ENCODE results near the gene TNKS1BP1. TPM values are rescaled to one million over a fixed set of nuclear protein-coding genes. Genes with fewer than 3 reads are reported as not detected.
"Not testable (repeated sequence)": the region's sequence is repeated elsewhere in the genome, so short reads cannot be mapped to it uniquely, and the experiment has no call there.

The TNKS1BP1 gene
- total and polyA plus RNA-seq, 4 experiments from 2014 or later = 0.52 to 23.7 (median 10.9) TPM

DNA sequence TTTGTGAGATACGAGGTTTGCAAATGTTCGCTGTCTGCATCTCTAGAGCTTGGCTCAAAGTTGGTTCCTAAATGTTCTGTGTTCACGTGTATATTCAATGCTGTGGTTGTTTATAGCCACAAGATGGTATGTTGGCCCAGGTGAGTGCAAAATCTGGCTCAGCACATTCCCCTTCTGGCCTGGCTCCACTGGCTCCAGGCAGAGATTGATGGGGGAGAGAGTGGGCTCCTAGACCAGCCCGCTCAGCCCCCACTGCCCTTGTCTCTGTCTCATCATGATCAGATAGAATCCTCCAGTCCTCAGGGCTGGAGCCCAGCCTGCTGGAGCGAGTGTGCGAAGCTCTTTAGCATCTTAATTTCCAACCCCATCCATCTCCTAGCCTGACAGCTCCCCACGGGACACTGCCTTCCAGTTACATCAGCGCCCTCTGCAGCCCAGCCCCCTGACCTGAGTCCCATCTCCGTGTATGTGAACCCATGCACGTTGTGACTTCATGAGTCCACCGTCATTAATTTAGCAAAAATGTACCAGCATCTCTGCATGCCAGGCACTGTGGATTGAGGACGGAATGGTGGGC is 15.4 kb upstream of the TNKS1BP1 start:
- H3K36me3 Mint-ChIP-seq = peaks cover 0 to 4% of the 10 kb centered on the region in 2 donors

DNA sequence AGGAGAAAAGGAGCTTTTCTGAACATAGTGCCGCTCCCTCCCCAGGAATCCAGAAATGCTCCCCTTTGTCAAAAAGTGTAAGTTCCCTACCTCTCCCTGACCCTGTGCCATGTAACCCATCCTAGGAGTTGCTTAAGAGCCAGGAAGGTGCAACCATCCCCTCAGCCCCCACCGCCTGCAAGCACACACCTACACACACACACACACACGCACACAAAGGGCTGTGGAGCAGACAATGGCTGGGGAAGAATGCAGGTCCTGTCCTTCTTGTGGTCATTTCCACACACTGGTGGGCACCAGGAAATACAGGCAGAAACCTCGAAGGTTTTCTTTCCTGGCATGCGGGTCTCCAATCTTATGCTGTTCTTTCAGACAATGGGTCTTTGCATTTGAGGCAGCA is 14.6 kb upstream of the TNKS1BP1 start:
- Histone ChIP-seq H3K4me3 (ENCODE audit: low read length in 2 of 2) (no peak overlapping the region), H3K4me1 (ENCODE audit: insufficient read depth, low read length) (peaks cover 18% of the 10 kb centered on the region), H3K27ac (ENCODE audit: low read depth, low read length) (no peak overlapping the region), H3K27me3 (ENCODE audit: insufficient read depth, low read length) (no peaks in the 10 kb centered on the region), H3K36me3 (ENCODE audit: insufficient read depth, low read length) (no peaks in the 10 kb centered on the region), H3K9me3 (ENCODE audit: control insufficient read depth in 1 of 2, low read length in 2 of 2) (no peaks in the 10 kb centered on the region)
- Mint-ChIP-seq H3K4me1 (peaks cover 14 to 22% (median 19%) of the 10 kb centered on the region in 4 donors), H3K27ac (peak overlapping the region in 1 of 7 donors; percentile 89), H3K36me3 (peaks cover 0 to 12% of the 10 kb centered on the region in 2 donors), H3K4me3 (peak overlapping the region in 1 of 8 donors; percentile 17), H3K27me3 (no peaks in the 10 kb centered on the region), H3K9me3 (peaks cover 0 to 2% (median 0%) of the 10 kb centered on the region in 8 donors)
- no peak for DNase-seq
- CTCF ChIA-PET (ENCODE audit: partially characterized antibody) = interaction anchor here (1.6 kb wide), 1 partner anchor 119 kb away, joined by 3 read pairs; no protein-coding TSS in a partner anchor
- intact Hi-C loops (cut with micrococcal nuclease) = no loop called here
- POLR2A ChIA-PET (ENCODE audit: partially characterized antibody) = interaction anchor here (1.3 kb wide), 1 partner anchor 192 kb away, joined by 3 read pairs; the partner anchor contains the start of gene TIMM10

More for the DNA sequence above, 15.4 kb upstream of the TNKS1BP1 start:
- intact Hi-C loops (cut with micrococcal nuclease) = loop anchor here (10.0 kb wide), 1 partner anchor 1335 kb away; no protein-coding TSS in a partner anchor
- no peaks in the 10 kb centered on the region for H3K9me3 ChIP-seq (ENCODE audit: control insufficient read depth in 1 of 2, low read length in 2 of 2)
- no peaks in the 10 kb centered on the region for H3K36me3 ChIP-seq (ENCODE audit: insufficient read depth, low read length)
- no peak overlapping the region for H3K4me3 ChIP-seq (ENCODE audit: low read length in 2 of 2)
- Mint-ChIP-seq H3K9me3 (peaks cover 0 to 2% (median 0%) of the 10 kb centered on the region in 8 donors), H3K27ac (peak overlapping the region in 1 of 7 donors; percentile 5), H3K4me1 (peaks cover 7 to 14% (median 11%) of the 10 kb centered on the region in 4 donors), H3K4me3 (no peak overlapping the region), H3K27me3 (no peaks in the 10 kb centered on the region)
- ChIA-PET POLR2A (ENCODE audit: partially characterized antibody) (no interaction called here), CTCF (ENCODE audit: partially characterized antibody) (no interaction called here)
- no peak for DNase-seq
- no peaks in the 10 kb centered on the region for H3K27me3 ChIP-seq (ENCODE audit: insufficient read depth, low read length)
- H3K27ac ChIP-seq (ENCODE audit: low read depth, low read length) = no peak overlapping the region
- peaks cover 10% of the 10 kb centered on the region for H3K4me1 ChIP-seq (ENCODE audit: insufficient read depth, low read length)

DNA sequence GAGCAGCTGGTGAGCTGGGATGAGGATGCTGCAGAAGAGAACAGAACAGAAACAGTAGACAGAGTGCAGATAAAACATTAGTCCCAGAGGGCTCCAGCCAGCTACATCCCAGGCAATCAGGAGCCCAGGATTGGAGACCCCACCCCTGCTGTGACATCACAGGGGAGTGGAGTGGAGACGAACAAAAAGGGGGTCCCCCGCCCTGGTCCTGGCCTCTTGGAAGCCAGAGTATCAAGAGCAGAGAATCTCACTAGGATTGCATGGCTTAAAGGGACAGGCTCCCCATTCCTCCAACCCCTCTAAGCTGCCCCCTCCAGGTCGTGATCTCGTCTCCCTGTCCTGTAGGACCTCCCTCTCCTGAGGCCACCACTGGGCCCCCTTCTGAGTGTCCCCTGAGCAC is 13.4 kb upstream of the TNKS1BP1 start, which contains the start of gene P2RX3:
TSS of gene P2RX3 (plus strand) at position 211 of the 400 bp plus-strand sequence. CDS start 199 bp downstream, outside the sequence.
- H3K9me3 ChIP-seq (ENCODE audit: control insufficient read depth in 1 of 2, low read length in 2 of 2) = no peaks in the 10 kb centered on the region
- ChIA-PET POLR2A (ENCODE audit: partially characterized antibody) (interaction anchor here (1.3 to 6.6 kb wide), 2 partner anchors 13 to 193 kb away, joined by 3 to 128 read pairs; partner anchors contain the start of genes TIMM10 and TNKS1BP1), CTCF (ENCODE audit: partially characterized antibody) (interaction anchor here (1.0 to 4.0 kb wide), 6 partner anchors 10 to 155 kb away, joined by 3 to 33 read pairs (median 5); partner anchors contain the start of gene TNKS1BP1)
- Mint-ChIP-seq H3K9me3 (peaks cover 0 to 2% (median 0%) of the 10 kb centered on the region in 8 donors), H3K36me3 (peaks cover 3 to 22% of the 10 kb centered on the region in 2 donors), H3K27ac (peak within 1 kb of the TSS in 3 of 7 donors; percentile 56 to 89 (median 63)), H3K4me1 (peaks cover 21 to 29% (median 25%) of the 10 kb centered on the region in 4 donors), H3K27me3 (no peaks in the 10 kb centered on the region), H3K4me3 (peak within 1 kb of the TSS in 2 of 8 donors; percentile 55 to 57)
- H3K36me3 ChIP-seq (ENCODE audit: insufficient read depth, low read length) = peaks cover 6% of the 10 kb centered on the region
- no peak within 1 kb of the TSS for H3K27ac ChIP-seq (ENCODE audit: low read depth, low read length)
- no peaks in the 10 kb centered on the region for H3K27me3 ChIP-seq (ENCODE audit: insufficient read depth, low read length)
- DNase-seq = no peak
- H3K4me3 ChIP-seq (ENCODE audit: low read length in 2 of 2) = no peak within 1 kb of the TSS
- intact Hi-C loops (cut with micrococcal nuclease) = no loop called here
- peaks cover 25% of the 10 kb centered on the region for H3K4me1 ChIP-seq (ENCODE audit: insufficient read depth, low read length)

DNA sequence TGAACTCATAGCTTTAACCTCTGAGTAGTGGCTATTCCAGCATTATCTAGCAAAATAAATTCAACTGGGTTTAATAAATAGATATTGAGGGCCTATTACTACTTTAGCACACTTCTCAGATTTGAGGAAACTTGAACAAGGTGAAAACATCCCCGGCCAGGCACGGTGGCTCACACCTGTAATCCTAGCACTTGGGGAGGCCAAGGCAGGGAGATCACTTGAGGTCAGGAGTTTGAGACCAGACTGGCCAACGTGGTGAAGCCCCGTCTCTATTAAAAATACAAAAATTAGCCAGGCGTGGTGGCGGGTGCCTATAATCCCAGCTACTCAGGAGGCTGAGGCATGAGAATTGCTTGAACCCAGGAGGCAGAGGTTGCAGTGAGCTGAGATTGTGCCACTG is 12.1 kb upstream of the TNKS1BP1 start:
- H3K27me3 ChIP-seq (ENCODE audit: insufficient read depth, low read length); intact Hi-C loops (cut with micrococcal nuclease); H3K4me3 ChIP-seq (ENCODE audit: low read length in 2 of 2); H3K9me3 ChIP-seq (ENCODE audit: control insufficient read depth in 1 of 2, low read length in 2 of 2); H3K9me3 Mint-ChIP-seq; H3K27me3 Mint-ChIP-seq; DNase-seq: not testable (repeated sequence)
- peak overlapping the region; percentile 96 to 99 (median 98) for H3K27ac Mint-ChIP-seq
- H3K36me3 ChIP-seq (ENCODE audit: insufficient read depth, low read length) = peaks cover 18% of the 10 kb centered on the region
- peaks cover 25% of the 10 kb centered on the region for H3K4me1 ChIP-seq (ENCODE audit: insufficient read depth, low read length)
- peak overlapping the region in 7 of 8 donors; percentile 86 to 98 (median 93) for H3K4me3 Mint-ChIP-seq
- H3K36me3 Mint-ChIP-seq = peaks cover 15 to 34% of the 10 kb centered on the region in 2 donors
- H3K4me1 Mint-ChIP-seq = peaks cover 23 to 29% (median 25%) of the 10 kb centered on the region in 4 donors
- POLR2A ChIA-PET (ENCODE audit: partially characterized antibody) = interaction anchor here (0.6 to 6.6 kb wide), 5 partner anchors 12 to 1241 kb away, joined by 3 to 128 read pairs (median 3); partner anchors contain the start of gene TNKS1BP1
- CTCF ChIA-PET (ENCODE audit: partially characterized antibody) = interaction anchor here (0.6 to 4.0 kb wide), 9 partner anchors 11 to 307 kb away, joined by 3 to 33 read pairs (median 6); partner anchors contain the start of gene TNKS1BP1
- peak overlapping the region; percentile 85 for H3K27ac ChIP-seq (ENCODE audit: low read depth, low read length)

DNA sequence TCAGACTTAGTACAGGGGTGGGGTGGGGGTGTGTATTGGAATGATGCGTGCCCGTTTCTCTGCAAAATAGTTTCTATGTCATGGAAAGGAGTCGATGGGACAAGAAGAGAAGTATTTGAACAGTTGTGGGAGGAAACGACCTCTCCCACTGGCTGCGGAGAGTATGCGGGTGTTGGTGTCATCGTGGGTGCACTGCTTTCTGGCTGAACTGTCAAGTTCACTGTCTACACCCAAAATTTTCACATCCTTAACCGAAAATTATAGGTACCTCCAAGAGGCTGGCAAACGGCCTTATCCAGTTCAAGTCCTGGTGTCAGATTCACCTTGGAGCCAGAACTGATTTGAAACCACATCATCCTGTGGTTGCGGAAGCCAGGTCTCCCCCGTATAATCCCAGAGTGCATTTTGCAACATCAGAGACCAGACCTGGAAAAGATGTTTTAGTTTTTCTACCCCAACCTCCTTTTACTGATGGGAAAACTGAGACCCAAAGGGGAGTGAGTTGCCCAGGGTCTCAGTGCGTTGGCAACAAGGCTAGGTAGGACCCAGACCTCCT is 11.4 kb upstream of the TNKS1BP1 start:
- Histone ChIP-seq H3K4me1 (ENCODE audit: insufficient read depth, low read length) (peaks cover 25% of the 10 kb centered on the region), H3K4me3 (ENCODE audit: low read length in 2 of 2) (peak overlapping the region; percentile 55 to 87), H3K36me3 (ENCODE audit: insufficient read depth, low read length) (peaks cover 25% of the 10 kb centered on the region), H3K27ac (ENCODE audit: low read depth, low read length) (peak overlapping the region; percentile 85), H3K27me3 (ENCODE audit: insufficient read depth, low read length) (no peaks in the 10 kb centered on the region), H3K9me3 (ENCODE audit: control insufficient read depth in 1 of 2, low read length in 2 of 2) (no peaks in the 10 kb centered on the region)
- Mint-ChIP-seq H3K9me3 (peaks cover 0 to 2% (median 0%) of the 10 kb centered on the region in 8 donors), H3K36me3 (peaks cover 21 to 40% of the 10 kb centered on the region in 2 donors), H3K4me3 (peak overlapping the region; percentile 86 to 98 (median 93)), H3K27me3 (no peaks in the 10 kb centered on the region), H3K4me1 (peaks cover 23 to 29% (median 25%) of the 10 kb centered on the region in 4 donors), H3K27ac (peak overlapping the region; percentile 96 to 99 (median 98))
- intact Hi-C loops (cut with micrococcal nuclease) = no loop called here
- no peak for DNase-seq
- ChIA-PET CTCF (ENCODE audit: partially characterized antibody) (interaction anchor here (0.6 to 4.0 kb wide), 8 partner anchors 10 to 308 kb away, joined by 3 to 33 read pairs (median 5); partner anchors contain the start of gene TNKS1BP1), POLR2A (ENCODE audit: partially characterized antibody) (interaction anchor here (0.6 to 6.6 kb wide), 12 partner anchors 9 to 1242 kb away, joined by 3 to 128 read pairs (median 4); partner anchors contain the start of genes SELENOH, SLC43A3, TIMM10 and TNKS1BP1)

DNA sequence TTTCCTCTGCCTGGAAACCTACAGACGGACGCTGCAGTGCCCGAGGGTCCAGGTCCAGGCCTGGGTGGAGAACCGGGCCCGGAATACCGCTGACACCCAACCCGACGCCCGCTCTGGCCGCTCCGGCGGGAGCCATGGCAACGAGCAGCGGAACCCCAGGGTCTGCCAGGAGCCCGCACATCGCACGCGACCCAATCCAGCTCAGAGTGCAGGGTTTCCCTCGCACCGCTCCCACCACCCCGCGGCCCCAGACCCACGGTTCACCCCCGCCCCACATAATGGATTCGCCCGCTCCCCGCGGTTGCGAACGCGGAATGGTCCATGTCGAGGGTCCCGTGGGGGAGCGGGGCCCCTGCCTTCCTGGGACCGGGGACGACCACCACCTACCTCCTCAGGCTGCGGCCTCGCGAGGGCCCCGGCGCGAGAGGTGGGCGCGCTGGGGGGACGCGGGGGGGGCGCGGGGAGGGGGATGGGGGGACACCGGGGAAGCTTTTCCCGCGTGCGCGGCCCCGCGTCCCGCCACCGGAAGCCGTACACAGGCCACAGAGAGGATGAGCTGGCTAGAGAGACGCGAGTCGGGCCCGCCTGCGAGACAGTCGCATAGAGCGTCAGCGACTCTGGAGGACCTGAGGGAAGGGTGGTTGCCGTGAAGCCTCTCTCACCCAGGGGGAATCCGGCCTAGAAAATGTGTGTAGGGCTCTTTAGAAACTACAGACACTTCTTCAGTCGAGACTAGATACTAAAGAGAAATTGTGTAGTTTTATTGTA is 10.8 kb upstream of the TNKS1BP1 start, which contains the start of gene SSRP1:
TSS of gene SSRP1 (minus strand) at position 550 of the 768 bp plus-strand sequence. CDS start 771 bp downstream, outside the sequence.
- Histone ChIP-seq H3K4me3 (ENCODE audit: low read length in 2 of 2) (peak within 1 kb of the TSS; percentile 55 to 87), H3K27ac (ENCODE audit: low read depth, low read length) (peak within 1 kb of the TSS; percentile 85), H3K4me1 (ENCODE audit: insufficient read depth, low read length) (peaks cover 25% of the 10 kb centered on the region), H3K27me3 (ENCODE audit: insufficient read depth, low read length) (no peaks in the 10 kb centered on the region), H3K9me3 (ENCODE audit: control insufficient read depth in 1 of 2, low read length in 2 of 2) (no peaks in the 10 kb centered on the region), H3K36me3 (ENCODE audit: insufficient read depth, low read length) (peaks cover 32% of the 10 kb centered on the region)
- ChIA-PET POLR2A (ENCODE audit: partially characterized antibody) (interaction anchor here (0.7 to 6.6 kb wide), 14 partner anchors 10 to 1242 kb away, joined by 3 to 128 read pairs (median 4); partner anchors contain the start of genes MED19, SELENOH, SLC43A3 and TIMM10), CTCF (ENCODE audit: partially characterized antibody) (interaction anchor here (0.7 to 4.0 kb wide), 4 partner anchors 10 to 192 kb away, joined by 3 to 33 read pairs (median 14); partner anchors contain the start of gene TNKS1BP1)
- peaks cover 27 to 47% of the 10 kb centered on the region in 2 donors for H3K36me3 Mint-ChIP-seq
- peak within 1 kb of the TSS; percentile 96 to 99 (median 98) for H3K27ac Mint-ChIP-seq
- peak; percentile 87 to 92 (median 88) for DNase-seq
- no peaks in the 10 kb centered on the region for H3K27me3 Mint-ChIP-seq
- peak within 1 kb of the TSS; percentile 86 to 98 (median 94) for H3K4me3 Mint-ChIP-seq
- H3K4me1 Mint-ChIP-seq = peaks cover 23 to 29% (median 25%) of the 10 kb centered on the region in 4 donors
- intact Hi-C loops (cut with micrococcal nuclease) = loop anchor here (1.0 to 2.0 kb wide), 5 partner anchors 10 to 1243 kb away; partner anchors contain the start of genes MED19, SELENOH, TIMM10 and TMX2
- peaks cover 0 to 2% (median 0%) of the 10 kb centered on the region in 8 donors for H3K9me3 Mint-ChIP-seq
